Stimulated activated CD8-positive, alpha-beta memory T cell treated with anti-CD3 and anti-CD28 coated beads, Interleukin-2, amount 100 ng/mL, for 48 hours (primary cell): ENCODE results near the gene MRPL33.

Experiments
- DNase-seq, 2 donors: peaks; one replicate each; pipeline ENCODE4 v3.0.0-alpha.2; 2020; ENCODE audit warnings: low read depth in 2 of 2

The MRPL33 gene

GRCh38 chr2:27771548-27772335, at the start of gene MRPL33:
Gene MRPL33, plus strand, starts transcription at chr2:27771719. Its CDS starts 59 bp downstream, at chr2:27771778.
- DNase-seq, result peak; percentile 94

GRCh38 chr2:27721884-27722485, 49.5 kb upstream of the MRPL33 start:
- DNase-seq, result no peak

GRCh38 chr2:27723372-27724144, 48.0 kb upstream of the MRPL33 start:
- DNase-seq, result no peak

- DNase-seq, result no peak
These were observed 47.3 kb upstream of the MRPL33 start for GRCh38 chr2:27724191-27724590.

GRCh38 chr2:27724905-27725701, 46.4 kb upstream of the MRPL33 start:
- no peak for DNase-seq

GRCh38 chr2:27727257-27727656, 44.3 kb upstream of the MRPL33 start:
- no peak for DNase-seq

GRCh38 chr2:27728081-27728858, 43.2 kb upstream of the MRPL33 start:
- DNase-seq, result no peak

- DNase-seq, result no peak
These were observed 42.3 kb upstream of the MRPL33 start for GRCh38 chr2:27729198-27729597.

- DNase-seq, result no peak
These were observed 41.9 kb upstream of the MRPL33 start for GRCh38 chr2:27729614-27730013.

- DNase-seq, result no peak
These were observed 41.3 kb upstream of the MRPL33 start for GRCh38 chr2:27730261-27730662.

- DNase-seq, result no peak
These were observed 40.4 kb upstream of the MRPL33 start for GRCh38 chr2:27730980-27731691.

GRCh38 chr2:27734305-27734704, 37.2 kb upstream of the MRPL33 start:
- DNase-seq, result no peak

GRCh38 chr2:27735263-27735904, 36.1 kb upstream of the MRPL33 start:
- DNase-seq, result peak; percentile 43 to 64

GRCh38 chr2:27736031-27736889, 35.3 kb upstream of the MRPL33 start:
- DNase-seq, result no peak

- no peak for DNase-seq
These were observed 34.7 kb upstream of the MRPL33 start for GRCh38 chr2:27736890-27737204.

GRCh38 chr2:27737676-27738348, 33.7 kb upstream of the MRPL33 start:
- no peak for DNase-seq

- DNase-seq, result no peak
These were observed 33.0 kb upstream of the MRPL33 start for GRCh38 chr2:27738349-27739057.

- no peak for DNase-seq
These were observed 32.5 kb upstream of the MRPL33 start for GRCh38 chr2:27739058-27739373.
